ENCODE measurements around the gene GALNT5. TPM values are rescaled to one million over a fixed set of nuclear protein-coding genes. Genes with fewer than 3 reads are reported as not detected.

The GALNT5 gene
- total RNA-seq, 1 donor from 2014 or later = 5.3 TPM

DNA sequence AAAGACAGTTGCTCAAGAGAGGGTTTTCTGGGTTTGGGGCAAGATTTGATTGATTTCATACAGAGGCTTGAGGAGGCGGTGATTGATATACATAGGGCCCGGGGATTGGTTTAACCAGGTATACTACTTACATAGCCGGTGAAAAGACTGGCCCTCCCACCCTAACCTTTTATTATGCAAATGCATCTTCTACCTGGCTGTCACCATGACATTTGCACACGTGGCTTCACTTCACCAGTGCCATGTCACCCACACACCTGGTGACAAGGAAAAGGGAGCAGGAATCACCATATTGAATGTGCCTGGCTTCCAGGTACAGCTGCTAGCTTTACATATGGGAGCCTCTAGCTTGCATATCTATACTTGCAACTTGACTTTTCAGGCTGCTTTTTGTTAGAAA, 58.4 kb downstream of the GALNT5 start:
- H3K4me1 Mint-ChIP-seq (ENCODE audit: unreplicated experiment) = peaks cover 8% of the 10 kb centered on the region
- DNase-seq (ENCODE audit: extremely low spot score, unreplicated experiment) = no peak
- H3K36me3 Mint-ChIP-seq (ENCODE audit: unreplicated experiment) = no peaks in the 10 kb centered on the region
- H3K9me3 Mint-ChIP-seq (ENCODE audit: unreplicated experiment) = no peaks in the 10 kb centered on the region
- no peak overlapping the region for H3K27ac Mint-ChIP-seq (ENCODE audit: unreplicated experiment)
- peaks cover 3% of the 10 kb centered on the region for H3K27me3 Mint-ChIP-seq (ENCODE audit: unreplicated experiment)
- no peak for TF ChIP-seq CTCF (IDR thresholded peaks at IDR 0.05)
- H3K4me3 Mint-ChIP-seq (ENCODE audit: unreplicated experiment) = no peak overlapping the region

- Mint-ChIP-seq H3K27me3 (ENCODE audit: unreplicated experiment) (peaks cover 13% of the 10 kb centered on the region), H3K27ac (ENCODE audit: unreplicated experiment) (no peak overlapping the region), H3K9me3 (ENCODE audit: unreplicated experiment) (no peaks in the 10 kb centered on the region), H3K36me3 (ENCODE audit: unreplicated experiment) (no peaks in the 10 kb centered on the region), H3K4me1 (ENCODE audit: unreplicated experiment) (no peaks in the 10 kb centered on the region), H3K4me3 (ENCODE audit: unreplicated experiment) (no peak overlapping the region)
- TF ChIP-seq CTCF (IDR thresholded peaks at IDR 0.05) = no peak
- DNase-seq (ENCODE audit: extremely low spot score, unreplicated experiment) = no peak
Measured at GRCh38 chr2:157318884-157319283, 61.4 kb downstream of the GALNT5 start.

- H3K9me3 Mint-ChIP-seq (ENCODE audit: unreplicated experiment) = no peaks in the 10 kb centered on the region
- H3K36me3 Mint-ChIP-seq (ENCODE audit: unreplicated experiment) = no peaks in the 10 kb centered on the region
- no peak overlapping the region for H3K4me3 Mint-ChIP-seq (ENCODE audit: unreplicated experiment)
- H3K27me3 Mint-ChIP-seq (ENCODE audit: unreplicated experiment) = peaks cover 13% of the 10 kb centered on the region
- no peak overlapping the region for H3K27ac Mint-ChIP-seq (ENCODE audit: unreplicated experiment)
- no peaks in the 10 kb centered on the region for H3K4me1 Mint-ChIP-seq (ENCODE audit: unreplicated experiment)
- TF ChIP-seq CTCF (IDR thresholded peaks at IDR 0.05) = no peak
- no peak for DNase-seq (ENCODE audit: extremely low spot score, unreplicated experiment)
Measured at GRCh38 chr2:157319795-157320194, 62.3 kb downstream of the GALNT5 start.

DNA sequence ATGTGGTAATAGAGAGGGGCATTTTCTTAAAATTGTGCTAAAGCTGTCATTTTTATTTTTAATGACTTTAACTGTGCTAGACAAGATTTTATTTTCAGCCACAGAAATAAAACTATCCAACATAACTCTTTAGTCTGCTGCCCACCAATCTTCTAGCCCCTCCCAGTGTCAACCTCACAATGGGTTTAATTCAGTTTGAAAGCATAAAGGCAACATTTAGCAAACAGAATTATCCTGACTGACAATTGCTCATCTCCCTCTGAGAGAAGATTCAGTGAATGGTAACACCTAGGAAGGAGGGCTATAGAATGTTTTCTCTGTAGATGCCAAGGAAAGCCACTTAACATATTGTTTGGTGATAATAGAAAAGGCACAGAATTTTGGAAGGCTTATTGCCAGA, 62.9 kb downstream of the GALNT5 start:
- no peaks in the 10 kb centered on the region for H3K9me3 Mint-ChIP-seq (ENCODE audit: unreplicated experiment)
- no peak overlapping the region for H3K27ac Mint-ChIP-seq (ENCODE audit: unreplicated experiment)
- H3K36me3 Mint-ChIP-seq (ENCODE audit: unreplicated experiment) = no peaks in the 10 kb centered on the region
- H3K27me3 Mint-ChIP-seq (ENCODE audit: unreplicated experiment) = peaks cover 14% of the 10 kb centered on the region
- DNase-seq (ENCODE audit: extremely low spot score, unreplicated experiment) = no peak
- no peak overlapping the region for H3K4me3 Mint-ChIP-seq (ENCODE audit: unreplicated experiment)
- H3K4me1 Mint-ChIP-seq (ENCODE audit: unreplicated experiment) = no peaks in the 10 kb centered on the region
- TF ChIP-seq CTCF (IDR thresholded peaks at IDR 0.05) = no peak

- Mint-ChIP-seq H3K27ac (ENCODE audit: unreplicated experiment) (no peak overlapping the region), H3K27me3 (ENCODE audit: unreplicated experiment) (peaks cover 19% of the 10 kb centered on the region), H3K4me1 (ENCODE audit: unreplicated experiment) (no peaks in the 10 kb centered on the region), H3K9me3 (ENCODE audit: unreplicated experiment) (no peaks in the 10 kb centered on the region), H3K4me3 (ENCODE audit: unreplicated experiment) (no peak overlapping the region), H3K36me3 (ENCODE audit: unreplicated experiment) (no peaks in the 10 kb centered on the region)
- DNase-seq (ENCODE audit: extremely low spot score, unreplicated experiment) = no peak
- TF ChIP-seq CTCF (IDR thresholded peaks at IDR 0.05) = no peak
Measured at GRCh38 chr2:157321466-157321865, 64.0 kb downstream of the GALNT5 start.
